Ovary (tissue), 9 donors: Measurements from ENCODE around the gene B9D1. TPM values are rescaled to one million over a fixed set of nuclear protein-coding genes. Genes with fewer than 3 reads are reported as not detected.

Experiments
- DNase-seq, 5 donors: peaks; one replicate each; pipeline ENCODE4 v3.0.0-alpha.2; 2019 to 2020
- H3K27ac ChIP-seq, 2 donors: fragments of 200-600 bp; one replicate each; pipeline versions ENCODE4 v1.5.1 to v1.8.0; 2019 to 2022
- H3K27me3 ChIP-seq: fragments of 200-600 bp; one replicate; pipeline ENCODE4 v1.8.0; 2022
- H3K36me3 ChIP-seq: fragments of 200-600 bp; sonication (generic); one replicate; pipeline ENCODE4 v1.5.1; 2019
- H3K4me1 ChIP-seq: one replicate; pipeline ENCODE4 v1.8.1; 2013; ENCODE audit warnings: mild to moderate bottlenecking, moderate library complexity; ENCODE audit not compliant: insufficient read depth
- H3K4me3 ChIP-seq: fragments of 200-600 bp; sonication (generic); one replicate; pipeline ENCODE4 v1.5.1; 2017
- H3K9me3 ChIP-seq, 2 donors: fragments of 200-600 bp in 1 of 2; sonication (generic) in 1 of 2; one replicate each; pipeline versions ENCODE4 v1.5.1 to v1.8.1; 2013 to 2019; ENCODE audit warnings: mild to moderate bottlenecking in 1 of 2, moderate library complexity in 1 of 2
- CTCF ChIP-seq, 3 donors: fragments of 450-650 bp in 2 of 3; fragments of 200-600 bp in 1 of 3; IDR thresholded peaks; one replicate each; pipeline versions ENCODE4 v1.5.1 to v1.8.0; 2016 to 2022; ENCODE audit warnings: antibody characterized with exemption in 3 of 3, mild to moderate bottlenecking in 1 of 3
- EP300 ChIP-seq: sonication (generic); formaldehyde crosslinking; IDR thresholded peaks from one replicate; pipeline ENCODE4 v1.6.1; 2017; ENCODE audit warnings: antibody characterized with exemption
- POLR2A ChIP-seq: fragments of 450-650 bp; IDR thresholded peaks from one replicate; pipeline ENCODE4 v1.6.1; 2017; ENCODE audit warnings: antibody characterized with exemption, mild to moderate bottlenecking, moderate library complexity
- WGBS, 3 donors: extraction: QIAGEN DNeasy Blood & Tissue Kit in 1 of 3; methylation state at CpG; one replicate each; pipeline versions ENCODE4 v1.1.5 to v1.1.7; 2013 to 2017; 5-methylcytosine and 5-hydroxymethylcytosine counted together
- intact Hi-C, 4 donors: fragments of 100-400 bp; cut with DNase I; formaldehyde crosslinking; loops; one replicate each; pipeline versions ENCODE4 v1.11.0 to v1.15.1; 2022 to 2023
- polyA plus RNA-seq, 2 donors: library from polyadenylated mRNA; stranded (reverse); fragments of 200-250 nt in 1 of 2; fragments of 350-450 nt in 1 of 2; fragmentation: Illumina TruSeq in 1 of 2; extraction: RNeasy Lipid Tissue Mini Kit (QIAGEN cat#74804) in 1 of 2; gene quantifications; one replicate each; pipeline ENCODE4 v1.2.3, GENCODE V29; 2013 to 2014
- total RNA-seq, 7 donors: library from RNA; depleted of rRNA in 2 of 7; stranded (reverse); fragments of >200 nt in 2 of 7; fragmentation: NEBNext Ultra II Directional in 3 of 7; extraction: Animal tissue kit (Norgen Biotek cat#: 25700) in 3 of 7; gene quantifications; one replicate each; pipeline versions ENCODE4 v1.1.0 to v1.2.4, GENCODE V29; 2016 to 2023
- donor health status: DM: no; HTN: no; CAD: no; lungs with moderate emphysema.
- donor health status: DM: no; HTN: no; CAD: no.
- donor health status: Bipolar disorder and iron deficiency.
- donor health status: DM: yes; HTN: yes; CAD: no.
- donor health status: DM: no; HTN: no; CAD: no.
- donor health status: DM: yes; HTN: yes; CAD: no.

Gene B9D1
- total and polyA plus RNA-seq, 9 donors: 11.9 to 60.5 (median 22.2) TPM

- 77 to 79% (median 77%) methylated on average over 7 of the region's 7 CpGs for WGBS, 3 donors
- H3K4me1 ChIP-seq: peaks cover under 1% of the 10 kb centered on the region
- H3K4me3 ChIP-seq: no peak overlapping the region
- intact Hi-C loops: no loop called here
- H3K36me3 ChIP-seq: no peaks in the 10 kb centered on the region
- H3K27ac ChIP-seq: no peak overlapping the region
- TF ChIP-seq POLR2A: no peak
- TF ChIP-seq CTCF (IDR thresholded peaks at IDR 0.05): no peak
- TF ChIP-seq EP300: no peak
- no peak for DNase-seq
- no peaks in the 10 kb centered on the region for H3K27me3 ChIP-seq
- no peaks in the 10 kb centered on the region for H3K9me3 ChIP-seq
Measured at GRCh38 chr17:19304209-19304608, 58.3 kb downstream of the B9D1 start.

GRCh38 chr17:19303367-19303776 lies 59.2 kb downstream of the B9D1 start:
- DNase-seq: no peak
- intact Hi-C loops: no loop called here
- no peaks in the 10 kb centered on the region for H3K27me3 ChIP-seq
- no peak overlapping the region for H3K4me3 ChIP-seq
- WGBS, 3 donors: 86 to 92% (median 91%) methylated on average over 9 of the region's 9 CpGs
- no peaks in the 10 kb centered on the region for H3K36me3 ChIP-seq
- no peaks in the 10 kb centered on the region for H3K9me3 ChIP-seq
- TF ChIP-seq EP300 (no peak), POLR2A (no peak), CTCF (IDR thresholded peaks at IDR 0.05) (no peak)
- H3K27ac ChIP-seq: no peak overlapping the region
- peaks cover 2% of the 10 kb centered on the region for H3K4me1 ChIP-seq

- Histone ChIP-seq H3K27ac (no peak overlapping the region), H3K4me3 (no peak overlapping the region), H3K4me1 (peaks cover 2% of the 10 kb centered on the region), H3K27me3 (no peaks in the 10 kb centered on the region), H3K9me3 (no peaks in the 10 kb centered on the region), H3K36me3 (no peaks in the 10 kb centered on the region)
- intact Hi-C loops: no loop called here
- DNase-seq: no peak
- WGBS, 3 donors: 86 to 92% (median 91%) methylated on average over 9 of the region's 9 CpGs
- no peak for TF ChIP-seq EP300
- no peak for TF ChIP-seq CTCF (IDR thresholded peaks at IDR 0.05)
- TF ChIP-seq POLR2A: no peak
Measured at GRCh38 chr17:19302791-19303331, 59.7 kb downstream of the B9D1 start.

- WGBS, 3 donors: 91 to 96% (median 96%) methylated on average over 9 of the region's 9 CpGs
- TF ChIP-seq EP300 (no peak), POLR2A (no peak), CTCF (IDR thresholded peaks at IDR 0.05) (no peak)
- Histone ChIP-seq H3K27me3 (no peaks in the 10 kb centered on the region), H3K27ac (no peak overlapping the region), H3K4me1 (peaks cover 5% of the 10 kb centered on the region), H3K36me3 (no peaks in the 10 kb centered on the region), H3K9me3 (no peaks in the 10 kb centered on the region), H3K4me3 (no peak overlapping the region)
- no peak for DNase-seq
- intact Hi-C loops: no loop called here
Measured at GRCh38 chr17:19301973-19302372, 60.5 kb downstream of the B9D1 start.
